Stimulated activated CD4-positive, alpha-beta T cell treated with anti-CD3 and anti-CD28 coated beads, TNF-alpha, amount 100 ng/mL, for 48 hours (primary cell): ENCODE measurements around the gene ETFA.
"Not testable (repeated sequence)": the region's sequence is repeated elsewhere in the genome, so short reads cannot be mapped to it uniquely, and the experiment has no call there.

ENCODE experiments used
- DNase-seq, 3 donors: peaks; one replicate each; pipeline ENCODE4 v3.0.0-alpha.2; 2020; ENCODE audit warnings: low read depth in 3 of 3

ETFA gene

GRCh38 chr15:76324066-76324465 lies 12.8 kb upstream of the ETFA start:
- DNase-seq, result no peak

- DNase-seq, result no peak
These were observed 10.3 kb upstream of the ETFA start for GRCh38 chr15:76321602-76322001.

GRCh38 chr15:76321171-76321570 lies 9.9 kb upstream of the ETFA start:
- DNase-seq, result no peak

- DNase-seq, result no peak
These were observed 8.7 kb upstream of the ETFA start for GRCh38 chr15:76320012-76320411.

- no peak for DNase-seq
These were observed 2.5 kb upstream of the ETFA start for GRCh38 chr15:76313731-76314130.

- not testable (repeated sequence) for DNase-seq
These were observed 1.9 kb upstream of the ETFA start for GRCh38 chr15:76313175-76313567.

- DNase-seq, result no peak
These were observed 1.4 kb upstream of the ETFA start for GRCh38 chr15:76312540-76313174.

- DNase-seq, result peak in 1 of 3 donors; percentile 10
These were observed 682 bp downstream of the ETFA start for GRCh38 chr15:76310475-76311099.

- DNase-seq, result no peak
These were observed 1.5 kb downstream of the ETFA start for GRCh38 chr15:76309601-76310330.

- no peak for DNase-seq
These were observed 7.4 kb downstream of the ETFA start for GRCh38 chr15:76303909-76304308.

- no peak for DNase-seq
These were observed 11.5 kb downstream of the ETFA start for GRCh38 chr15:76299786-76300185.

- no peak for DNase-seq
These were observed 12.3 kb downstream of the ETFA start for GRCh38 chr15:76298986-76299385.

GRCh38 chr15:76297951-76298350 lies 13.3 kb downstream of the ETFA start:
- not testable (repeated sequence) for DNase-seq

- DNase-seq, result no peak
These were observed 14.4 kb downstream of the ETFA start for GRCh38 chr15:76296849-76297248.

- not testable (repeated sequence) for DNase-seq
These were observed 16.8 kb downstream of the ETFA start for GRCh38 chr15:76294463-76294862.

GRCh38 chr15:76293361-76293760 lies 17.9 kb downstream of the ETFA start:
- no peak for DNase-seq

- DNase-seq, result no peak
These were observed 21.7 kb downstream of the ETFA start for GRCh38 chr15:76289582-76289981.

- DNase-seq, result no peak
These were observed 24.9 kb downstream of the ETFA start for GRCh38 chr15:76286271-76286879.

GRCh38 chr15:76285241-76285825 lies 25.9 kb downstream of the ETFA start:
- no peak for DNase-seq

GRCh38 chr15:76282465-76282864 lies 28.8 kb downstream of the ETFA start:
- no peak for DNase-seq

GRCh38 chr15:76278651-76279050 lies 32.6 kb downstream of the ETFA start:
- no peak for DNase-seq

GRCh38 chr15:76274821-76275220 lies 36.4 kb downstream of the ETFA start:
- DNase-seq, result no peak
